Nephron progenitor cell (in vitro differentiated cells): Measurements from ENCODE around the gene CHMP6.
A peak's percentile ranks its signal among the peaks of the same experiment; 100 is the strongest.

ENCODE experiments used
- DNase-seq: peaks from one replicate; pipeline ENCODE4 v3.0.0; 2021
- H3K27ac Mint-ChIP-seq: 2 replicates; pipeline ENCODE4 v1.8.0; 2021; ENCODE audit warnings: mild to moderate bottlenecking, moderate library complexity, mixed read lengths
- H3K27me3 Mint-ChIP-seq: 2 replicates; pipeline ENCODE4 v1.8.0; 2021; ENCODE audit warnings: mild to moderate bottlenecking, low read depth, mixed read lengths; ENCODE audit not compliant: poor library complexity
- H3K36me3 Mint-ChIP-seq: 2 replicates; pipeline ENCODE4 v1.8.0; 2021; ENCODE audit warnings: low read depth, mixed read lengths
- H3K4me1 Mint-ChIP-seq: 2 replicates; pipeline ENCODE4 v1.8.0; 2021; ENCODE audit warnings: mixed read lengths
- H3K4me3 Mint-ChIP-seq: 2 replicates; pipeline ENCODE4 v1.8.0; 2021; ENCODE audit warnings: mild to moderate bottlenecking, moderate library complexity, mixed read lengths
- H3K9me3 Mint-ChIP-seq: 2 replicates; pipeline ENCODE4 v1.8.0; 2021; ENCODE audit warnings: mild to moderate bottlenecking, moderate library complexity, mixed read lengths
- TF ChIP-seq, protein P1 (sequence below): fragments of 200-600 bp; sonication (generic); IDR thresholded peaks from 2 replicates; pipeline ENCODE4 v1.5.0; 2021; ENCODE audit warnings: antibody characterized with exemption

CHMP6 gene

DNA sequence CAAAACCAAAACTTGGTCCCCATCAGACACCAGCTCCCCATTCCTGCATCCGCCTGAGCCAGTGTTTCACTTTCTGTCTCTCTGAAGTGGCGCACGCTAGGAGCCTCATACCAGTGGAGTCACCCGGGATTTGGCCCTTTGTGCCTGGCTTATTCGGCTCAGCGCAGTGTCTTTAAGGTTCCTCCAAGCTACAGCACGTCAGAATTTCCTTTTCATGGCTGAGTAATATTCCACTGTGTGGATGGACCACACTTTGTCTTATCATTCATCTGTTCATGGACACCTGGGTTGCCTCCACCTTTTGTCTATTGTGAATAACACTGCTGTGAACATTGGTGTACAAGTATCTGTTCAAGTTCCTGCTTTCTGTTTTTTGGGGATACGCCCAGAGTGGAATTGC, 45.2 kb upstream of the CHMP6 start:
- Mint-ChIP-seq H3K36me3 (peaks cover 42% of the 10 kb centered on the region), H3K27ac (no peak overlapping the region), H3K4me3 (no peak overlapping the region), H3K9me3 (no peaks in the 10 kb centered on the region), H3K27me3 (no peaks in the 10 kb centered on the region), H3K4me1 (no peaks in the 10 kb centered on the region)
- no peak for DNase-seq
- TF ChIP-seq, protein P1, sequence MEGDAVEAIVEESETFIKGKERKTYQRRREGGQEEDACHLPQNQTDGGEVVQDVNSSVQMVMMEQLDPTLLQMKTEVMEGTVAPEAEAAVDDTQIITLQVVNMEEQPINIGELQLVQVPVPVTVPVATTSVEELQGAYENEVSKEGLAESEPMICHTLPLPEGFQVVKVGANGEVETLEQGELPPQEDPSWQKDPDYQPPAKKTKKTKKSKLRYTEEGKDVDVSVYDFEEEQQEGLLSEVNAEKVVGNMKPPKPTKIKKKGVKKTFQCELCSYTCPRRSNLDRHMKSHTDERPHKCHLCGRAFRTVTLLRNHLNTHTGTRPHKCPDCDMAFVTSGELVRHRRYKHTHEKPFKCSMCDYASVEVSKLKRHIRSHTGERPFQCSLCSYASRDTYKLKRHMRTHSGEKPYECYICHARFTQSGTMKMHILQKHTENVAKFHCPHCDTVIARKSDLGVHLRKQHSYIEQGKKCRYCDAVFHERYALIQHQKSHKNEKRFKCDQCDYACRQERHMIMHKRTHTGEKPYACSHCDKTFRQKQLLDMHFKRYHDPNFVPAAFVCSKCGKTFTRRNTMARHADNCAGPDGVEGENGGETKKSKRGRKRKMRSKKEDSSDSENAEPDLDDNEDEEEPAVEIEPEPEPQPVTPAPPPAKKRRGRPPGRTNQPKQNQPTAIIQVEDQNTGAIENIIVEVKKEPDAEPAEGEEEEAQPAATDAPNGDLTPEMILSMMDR, result no peak

DNA sequence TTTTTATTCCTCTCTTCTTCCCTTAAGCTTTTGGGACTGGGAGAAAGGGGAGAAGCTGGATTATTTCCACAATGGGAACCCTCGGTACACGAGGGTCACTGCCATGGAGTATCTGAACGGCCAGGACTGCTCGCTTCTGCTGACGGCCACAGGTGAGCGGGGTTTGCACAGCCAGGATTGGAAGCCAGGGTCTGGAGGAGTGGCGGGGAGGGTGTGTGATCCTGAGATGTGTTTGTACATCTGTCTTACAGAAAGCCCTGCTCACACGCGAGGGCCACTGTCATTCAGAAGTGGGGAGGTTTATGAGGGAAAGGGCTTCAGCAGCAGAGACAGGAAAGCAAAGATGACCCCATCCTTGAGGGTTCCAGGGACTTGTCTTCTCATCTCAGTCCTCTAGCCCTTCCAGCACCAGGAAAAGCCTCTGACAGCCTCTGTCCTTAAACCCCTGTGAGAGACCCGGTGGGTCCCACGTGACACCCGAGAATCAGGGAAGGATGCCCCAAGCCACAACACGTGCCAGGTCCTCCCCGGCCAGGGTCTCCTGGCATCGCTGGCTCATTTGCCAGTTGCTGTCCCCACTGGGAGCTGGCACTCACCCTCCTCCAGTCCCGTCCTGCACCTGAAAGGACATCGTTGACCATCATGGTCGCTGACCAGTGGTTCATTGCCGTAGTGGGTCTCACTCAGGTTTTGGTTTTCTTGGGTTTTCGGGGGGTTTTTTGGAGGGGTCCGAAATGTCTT, 44.3 kb upstream of the CHMP6 start:
- H3K27ac Mint-ChIP-seq, result no peak overlapping the region
- H3K4me3 Mint-ChIP-seq, result no peak overlapping the region
- DNase-seq, result no peak
- TF ChIP-seq, protein P1, result no peak
- H3K27me3 Mint-ChIP-seq, result no peaks in the 10 kb centered on the region
- peaks cover 44% of the 10 kb centered on the region for H3K36me3 Mint-ChIP-seq
- no peaks in the 10 kb centered on the region for H3K4me1 Mint-ChIP-seq
- H3K9me3 Mint-ChIP-seq, result no peaks in the 10 kb centered on the region

DNA sequence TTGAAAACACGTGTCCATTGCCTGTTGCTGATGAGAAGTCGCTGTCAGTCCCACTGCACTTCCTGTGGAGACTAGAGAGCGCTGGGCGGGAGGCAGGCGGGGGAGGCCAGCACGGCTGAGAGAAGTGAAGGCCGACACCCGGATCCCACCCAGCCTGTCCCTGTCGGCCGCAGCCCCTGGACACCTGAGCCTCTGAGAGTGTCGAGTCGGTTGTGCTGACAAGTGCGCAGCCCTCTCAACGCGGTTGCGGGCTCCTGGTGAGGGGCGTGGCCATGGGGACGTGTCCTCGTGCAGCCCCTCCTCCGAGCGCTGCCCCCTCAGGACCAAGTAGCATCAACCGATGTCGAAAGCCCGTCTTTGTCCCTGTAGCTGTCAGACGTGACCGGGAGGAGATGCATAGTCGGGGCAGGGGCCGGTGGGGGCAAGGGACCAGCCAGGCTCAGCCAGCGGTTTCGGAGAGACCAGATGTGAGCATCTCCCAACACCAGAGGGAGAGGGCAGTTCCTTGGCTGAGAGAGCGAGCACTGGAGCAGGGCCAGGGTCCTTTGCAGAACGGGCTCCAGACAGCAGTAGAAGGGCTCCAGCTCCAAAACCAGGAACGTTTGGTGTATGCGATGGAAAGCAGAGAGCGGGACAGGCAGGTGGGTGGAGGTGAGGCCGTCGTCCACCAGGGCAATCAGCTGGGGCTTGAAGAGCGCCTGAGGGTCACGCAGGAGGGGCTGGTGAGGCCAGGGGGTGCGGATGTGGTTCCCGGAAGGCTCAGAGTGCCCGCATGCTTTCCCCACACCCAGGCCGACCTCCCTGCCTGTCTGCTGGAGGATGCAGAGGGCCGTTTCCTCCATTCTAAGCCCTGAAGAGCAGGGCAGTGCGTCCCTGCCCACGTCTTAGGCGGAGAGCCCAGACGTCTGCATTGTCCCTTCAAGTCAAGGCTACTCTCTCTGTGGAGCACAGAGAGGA, 43.3 kb upstream of the CHMP6 start:
- no peak for DNase-seq
- no peaks in the 10 kb centered on the region for H3K27me3 Mint-ChIP-seq
- no peaks in the 10 kb centered on the region for H3K9me3 Mint-ChIP-seq
- no peak overlapping the region for H3K27ac Mint-ChIP-seq
- TF ChIP-seq, protein P1, result no peak
- no peak overlapping the region for H3K4me3 Mint-ChIP-seq
- no peaks in the 10 kb centered on the region for H3K4me1 Mint-ChIP-seq
- peaks cover 46% of the 10 kb centered on the region for H3K36me3 Mint-ChIP-seq

DNA sequence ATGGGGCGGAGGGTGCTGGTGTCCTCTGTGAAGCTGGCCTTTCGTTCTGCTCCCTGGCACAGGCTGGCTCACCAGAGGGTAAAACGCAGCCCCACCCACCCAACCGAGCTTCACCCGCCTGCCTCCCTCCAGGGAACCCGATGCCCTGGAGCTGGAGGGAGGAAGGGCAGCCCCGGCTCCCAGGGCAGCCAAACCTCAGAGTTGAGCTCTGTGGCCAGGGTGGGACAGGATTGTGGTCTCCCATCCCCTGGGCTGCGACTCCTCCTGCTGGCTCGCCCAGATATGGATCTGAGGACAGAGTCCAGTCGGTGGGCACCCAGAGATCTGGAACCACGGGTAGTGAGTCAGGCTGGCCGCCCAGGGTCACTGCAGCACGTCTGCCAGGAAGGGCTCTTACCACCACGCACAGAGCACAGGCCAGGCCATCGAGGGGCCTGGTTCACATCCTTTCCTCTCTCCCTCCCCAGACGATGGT, 42.6 kb upstream of the CHMP6 start:
- no peaks in the 10 kb centered on the region for H3K4me1 Mint-ChIP-seq
- peaks cover 52% of the 10 kb centered on the region for H3K36me3 Mint-ChIP-seq
- DNase-seq, result no peak
- no peak overlapping the region for H3K27ac Mint-ChIP-seq
- no peak overlapping the region for H3K4me3 Mint-ChIP-seq
- TF ChIP-seq, protein P1, result no peak
- no peaks in the 10 kb centered on the region for H3K27me3 Mint-ChIP-seq
- H3K9me3 Mint-ChIP-seq, result no peaks in the 10 kb centered on the region

DNA sequence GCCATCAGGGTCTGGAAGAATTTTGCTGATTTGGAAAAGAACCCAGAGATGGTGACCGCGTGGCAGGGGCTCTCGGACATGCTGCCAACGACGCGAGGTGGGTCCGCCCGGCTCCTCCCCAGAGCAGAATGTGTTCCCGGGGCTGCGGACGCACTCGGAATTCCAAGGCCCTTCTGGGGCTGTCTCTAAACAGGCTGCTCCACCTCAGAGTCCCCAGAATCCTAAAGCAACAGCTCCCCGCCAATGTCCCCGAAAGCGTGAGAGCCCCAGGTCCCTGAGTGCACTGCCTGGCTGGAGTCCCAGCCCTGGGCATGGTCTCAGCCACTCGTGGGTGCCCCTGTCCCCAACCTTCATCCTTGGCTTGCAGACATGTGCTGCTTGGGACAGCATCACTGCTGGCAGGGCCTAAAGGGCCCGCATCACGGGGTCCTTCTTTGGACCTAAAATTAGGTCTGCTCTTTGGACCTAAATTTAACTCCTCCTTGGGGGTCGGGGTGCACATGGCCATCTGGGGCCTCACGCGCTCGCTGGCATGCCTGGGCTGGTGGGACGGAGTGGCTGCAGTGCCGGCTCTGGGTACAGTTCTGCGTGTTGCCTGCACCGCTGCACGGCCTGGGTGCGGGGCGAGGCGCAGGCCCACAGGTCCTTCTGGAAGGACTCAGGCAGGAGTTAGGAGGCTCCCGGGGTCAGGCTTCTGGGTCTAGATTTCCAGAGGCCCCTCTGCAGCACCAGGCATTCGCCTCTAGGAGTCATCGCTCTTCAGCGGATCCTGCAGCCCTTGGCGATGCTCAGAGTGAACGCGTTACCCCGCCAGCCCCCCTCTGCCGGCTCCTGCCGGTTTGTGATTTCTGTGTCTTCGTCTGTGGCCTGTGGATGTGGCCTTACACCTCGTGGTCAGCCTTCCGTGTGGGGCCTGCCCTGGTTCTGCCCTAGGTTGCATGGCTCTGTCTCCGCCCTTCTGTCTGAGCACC, 41.9 kb upstream of the CHMP6 start:
- H3K4me1 Mint-ChIP-seq, result no peaks in the 10 kb centered on the region
- H3K9me3 Mint-ChIP-seq, result peaks cover 2% of the 10 kb centered on the region
- no peak overlapping the region for H3K4me3 Mint-ChIP-seq
- H3K27me3 Mint-ChIP-seq, result no peaks in the 10 kb centered on the region
- TF ChIP-seq, protein P1, result no peak
- no peak for DNase-seq
- H3K27ac Mint-ChIP-seq, result peak overlapping the region; percentile 32
- H3K36me3 Mint-ChIP-seq, result peaks cover 49% of the 10 kb centered on the region
